Activated CD8-positive, alpha-beta T cell treated with anti-CD3 and anti-CD28 coated beads, Interleukin-2, amount 10 ng/mL, durations not matched to agents 7 days and 5 days (primary cell): ENCODE results near the gene COA1. TPM values are rescaled to one million over a fixed set of nuclear protein-coding genes. Genes with fewer than 3 reads are reported as not detected.
"Not testable (repeated sequence)": the region's sequence is repeated elsewhere in the genome, so short reads cannot be mapped to it uniquely, and the experiment has no call there.

Experiments used
- ATAC-seq: fragments of 150-1000 bp; cut with Tn5 transposase; one replicate; pipeline ENCODE4 v1.10.0; 2021; ENCODE audit warnings: moderate library complexity
- CTCF ChIA-PET: fragments of 350-600 bp; sonication (Branson Sonifier 250); formaldehyde crosslinking; loops from one replicate; lab custom pipeline; 2021; ENCODE audit warnings: antibody characterized with exemption; lab: Charles Lee
- POLR2A ChIA-PET: fragments of 350-600 bp; sonication (Branson Sonifier 250); formaldehyde crosslinking; loops from one replicate; lab custom pipeline; 2021; ENCODE audit warnings: antibody characterized with exemption; lab: Charles Lee
- DNase-seq: peaks from one replicate; pipeline ENCODE4 v3.0.0-alpha.2; 2020
- H3K27ac Mint-ChIP-seq: one replicate; pipeline ENCODE4 v1.8.0; 2021; ENCODE audit warnings: mild to moderate bottlenecking, mixed read lengths
- H3K27me3 Mint-ChIP-seq: one replicate; pipeline ENCODE4 v1.8.0; 2021; ENCODE audit warnings: low read depth, mixed read lengths
- H3K36me3 Mint-ChIP-seq: one replicate; pipeline ENCODE4 v1.8.0; 2021; ENCODE audit warnings: low read depth, mixed read lengths
- H3K4me1 Mint-ChIP-seq: one replicate; pipeline ENCODE4 v1.8.0; 2021; ENCODE audit warnings: low read depth, mixed read lengths
- H3K4me3 Mint-ChIP-seq: one replicate; pipeline ENCODE4 v1.8.0; 2021; ENCODE audit warnings: mild to moderate bottlenecking, mixed read lengths
- H3K9me3 Mint-ChIP-seq: one replicate; pipeline ENCODE4 v1.8.0; 2022; ENCODE audit warnings: mixed read lengths; ENCODE audit not compliant: insufficient read depth
- total RNA-seq, 2 experiments: library from RNA; stranded (reverse); gene quantifications; one replicate each; pipeline ENCODE4 v1.2.3, GENCODE V29; 2021

The COA1 gene
- total RNA-seq, 2 experiments from 2014 or later: 52.0 to 52.7 TPM

- no peak for ATAC-seq
- no peak overlapping the region for H3K27ac Mint-ChIP-seq
- DNase-seq: no peak
- H3K27me3 Mint-ChIP-seq: no peaks in the 10 kb centered on the region
- H3K4me3 Mint-ChIP-seq: no peak overlapping the region
- ChIA-PET POLR2A (interaction anchor here (1.7 kb wide), 1 partner anchor 98 kb away, joined by 5 read pairs; the partner anchor contains the start of gene STK17A), CTCF (interaction anchor here (1.5 to 1.7 kb wide), 2 partner anchors 19 to 98 kb away, joined by 5 to 7 read pairs; no protein-coding TSS in a partner anchor)
- H3K4me1 Mint-ChIP-seq: peaks cover 31% of the 10 kb centered on the region
- no peaks in the 10 kb centered on the region for H3K9me3 Mint-ChIP-seq
- H3K36me3 Mint-ChIP-seq: peaks cover 33% of the 10 kb centered on the region
Observed at GRCh38 chr7:43680736-43681135, 48.6 kb downstream of the COA1 start.

- peak overlapping the region; percentile 33 for H3K27ac Mint-ChIP-seq
- H3K9me3 Mint-ChIP-seq: no peaks in the 10 kb centered on the region
- peak; percentile 39 for ATAC-seq
Observed at GRCh38 chr7:43679210-43680068, 49.9 kb downstream of the COA1 start.

GRCh38 chr7:43678315-43678714 lies 51.0 kb downstream of the COA1 start:
- Mint-ChIP-seq H3K4me3 (no peak overlapping the region), H3K9me3 (peaks cover 3% of the 10 kb centered on the region), H3K36me3 (peaks cover 30% of the 10 kb centered on the region), H3K4me1 (peaks cover 44% of the 10 kb centered on the region), H3K27me3 (no peaks in the 10 kb centered on the region), H3K27ac (no peak overlapping the region)
- ChIA-PET POLR2A (no interaction called here), CTCF (interaction anchor here (0.7 to 1.1 kb wide), 3 partner anchors 10 to 96 kb away, joined by 3 to 4 read pairs (median 3); partner anchors contain the start of gene STK17A)
- DNase-seq (no peak), ATAC-seq (no peak)

More at GRCh38 chr7:43679210-43680068, 49.9 kb downstream of the COA1 start:
- POLR2A ChIA-PET: interaction anchor here (1.7 kb wide), 1 partner anchor 97 kb away, joined by 5 read pairs; the partner anchor contains the start of gene STK17A
- CTCF ChIA-PET: interaction anchor here (1.0 to 1.7 kb wide), 6 partner anchors 9 to 97 kb away, joined by 3 to 7 read pairs (median 4); partner anchors contain the start of gene STK17A
- no peaks in the 10 kb centered on the region for H3K27me3 Mint-ChIP-seq
- H3K4me1 Mint-ChIP-seq: peaks cover 37% of the 10 kb centered on the region
- no peak for DNase-seq
- H3K36me3 Mint-ChIP-seq: peaks cover 32% of the 10 kb centered on the region
- H3K4me3 Mint-ChIP-seq: no peak overlapping the region

- ATAC-seq (no peak), DNase-seq (no peak)
- ChIA-PET CTCF (interaction anchor here (0.7 kb wide), 1 partner anchor 95 kb away, joined by 3 read pairs; the partner anchor contains the start of gene STK17A), POLR2A (no interaction called here)
- H3K27me3 Mint-ChIP-seq: no peaks in the 10 kb centered on the region
- no peak overlapping the region for H3K4me3 Mint-ChIP-seq
- peaks cover 3% of the 10 kb centered on the region for H3K9me3 Mint-ChIP-seq
- H3K27ac Mint-ChIP-seq: no peak overlapping the region
- peaks cover 35% of the 10 kb centered on the region for H3K36me3 Mint-ChIP-seq
- peaks cover 44% of the 10 kb centered on the region for H3K4me1 Mint-ChIP-seq
Observed at GRCh38 chr7:43677864-43678263, 51.5 kb downstream of the COA1 start.

- ATAC-seq (no peak), DNase-seq (no peak)
- ChIA-PET POLR2A (no interaction called here), CTCF (interaction anchor here (1.2 to 1.3 kb wide), 2 partner anchors 18 to 92 kb away, joined by 3 to 4 read pairs; partner anchors contain the start of gene STK17A)
- peaks cover 47% of the 10 kb centered on the region for H3K4me1 Mint-ChIP-seq
- H3K27ac Mint-ChIP-seq: no peak overlapping the region
- peaks cover 3% of the 10 kb centered on the region for H3K9me3 Mint-ChIP-seq
- no peaks in the 10 kb centered on the region for H3K27me3 Mint-ChIP-seq
- H3K36me3 Mint-ChIP-seq: peaks cover 50% of the 10 kb centered on the region
- H3K4me3 Mint-ChIP-seq: no peak overlapping the region
Observed at GRCh38 chr7:43674559-43675436, 54.5 kb downstream of the COA1 start.

- H3K4me3 Mint-ChIP-seq, H3K9me3 Mint-ChIP-seq, ATAC-seq, POLR2A ChIA-PET, H3K27me3 Mint-ChIP-seq, H3K27ac Mint-ChIP-seq, DNase-seq: not testable (repeated sequence)
- CTCF ChIA-PET: interaction anchor here (1.3 kb wide), 1 partner anchor 19 kb away, joined by 3 read pairs; no protein-coding TSS in a partner anchor
- H3K4me1 Mint-ChIP-seq: peaks cover 45% of the 10 kb centered on the region
- H3K36me3 Mint-ChIP-seq: peaks cover 58% of the 10 kb centered on the region
Observed at GRCh38 chr7:43673243-43673976, 55.9 kb downstream of the COA1 start.

GRCh38 chr7:43671521-43671920 lies 57.8 kb downstream of the COA1 start:
- Mint-ChIP-seq H3K4me1 (peaks cover 40% of the 10 kb centered on the region), H3K36me3 (peaks cover 70% of the 10 kb centered on the region), H3K27me3 (no peaks in the 10 kb centered on the region), H3K27ac (no peak overlapping the region), H3K9me3 (peaks cover 15% of the 10 kb centered on the region), H3K4me3 (no peak overlapping the region)
- ATAC-seq (no peak), DNase-seq (no peak)
- CTCF ChIA-PET: interaction anchor here (1.1 to 2.9 kb wide), 2 partner anchors 28 to 29 kb away, joined by 5 to 14 read pairs; no protein-coding TSS in a partner anchor
- POLR2A ChIA-PET: no interaction called here

- Mint-ChIP-seq H3K36me3 (peaks cover 74% of the 10 kb centered on the region), H3K4me1 (peaks cover 49% of the 10 kb centered on the region), H3K27ac (peak overlapping the region; percentile 61), H3K9me3 (peaks cover 19% of the 10 kb centered on the region), H3K27me3 (no peaks in the 10 kb centered on the region), H3K4me3 (peak overlapping the region; percentile 30)
- CTCF ChIA-PET: interaction anchor here (1.6 to 3.3 kb wide), 5 partner anchors 9 to 87 kb away, joined by 4 to 22 read pairs (median 14); partner anchors contain the start of gene STK17A
- ATAC-seq (peak; percentile 76), DNase-seq (peak; percentile 57)
- POLR2A ChIA-PET: interaction anchor here (0.6 to 2.5 kb wide), 6 partner anchors 21 to 163 kb away, joined by 3 to 16 read pairs (median 4); partner anchors contain the start of gene STK17A
Observed at GRCh38 chr7:43669286-43670081, 59.8 kb downstream of the COA1 start.

GRCh38 chr7:43668035-43668434 lies 61.3 kb downstream of the COA1 start:
- H3K27ac Mint-ChIP-seq: no peak overlapping the region

GRCh38 chr7:43666938-43667337 lies 62.4 kb downstream of the COA1 start:
- Mint-ChIP-seq H3K4me3 (no peak overlapping the region), H3K4me1 (peaks cover 39% of the 10 kb centered on the region), H3K27me3 (no peaks in the 10 kb centered on the region), H3K27ac (no peak overlapping the region), H3K9me3 (peaks cover 17% of the 10 kb centered on the region), H3K36me3 (peaks cover 60% of the 10 kb centered on the region)
- DNase-seq (no peak), ATAC-seq (no peak)
- CTCF ChIA-PET: interaction anchor here (1.3 to 3.3 kb wide), 2 partner anchors 17 to 84 kb away, joined by 10 to 22 read pairs; partner anchors contain the start of gene STK17A
- POLR2A ChIA-PET: interaction anchor here (2.9 kb wide), 1 partner anchor 84 kb away, joined by 8 read pairs; the partner anchor contains the start of gene STK17A

More at GRCh38 chr7:43668035-43668434, 61.3 kb downstream of the COA1 start:
- Mint-ChIP-seq H3K4me1 (peaks cover 43% of the 10 kb centered on the region), H3K4me3 (no peak overlapping the region), H3K27me3 (no peaks in the 10 kb centered on the region), H3K36me3 (peaks cover 65% of the 10 kb centered on the region), H3K9me3 (peaks cover 17% of the 10 kb centered on the region)
- DNase-seq (no peak), ATAC-seq (no peak)
- POLR2A ChIA-PET: interaction anchor here (1.0 kb wide), 1 partner anchor 14 kb away, joined by 3 read pairs; no protein-coding TSS in a partner anchor
- CTCF ChIA-PET: interaction anchor here (1.3 to 3.3 kb wide), 3 partner anchors 19 to 85 kb away, joined by 4 to 22 read pairs (median 4); partner anchors contain the start of gene STK17A
